Transverse colon (tissue), 4 donors: ENCODE results near the gene BHLHE40. TPM values are rescaled to one million over a fixed set of nuclear protein-coding genes. Genes with fewer than 3 reads are reported as not detected.

Experiments used
- DNase-seq: peaks from one replicate; pipeline ENCODE4 v3.0.0-alpha.2; 2019
- H3K27ac ChIP-seq, 4 donors: fragments of 200-600 bp; sonication (generic); 2 replicates each; pipeline ENCODE4 v1.5.1; 2016 to 2018; ENCODE audit warnings: inconsistent platforms in 4 of 4
- H3K27me3 ChIP-seq: fragments of 200-600 bp; sonication (generic); 2 replicates; pipeline ENCODE4 v1.5.1; 2017; ENCODE audit warnings: inconsistent platforms
- H3K36me3 ChIP-seq, 4 donors: fragments of 200-600 bp; sonication (generic); 2 replicates each; pipeline ENCODE4 v1.5.1; 2017 to 2019; ENCODE audit warnings: inconsistent platforms in 4 of 4
- H3K4me1 ChIP-seq, 4 donors: fragments of 200-600 bp; sonication (generic); 2 replicates each; pipeline ENCODE4 v1.5.1; 2017 to 2020; ENCODE audit warnings: inconsistent platforms in 4 of 4
- H3K4me3 ChIP-seq, 4 donors: fragments of 200-600 bp; sonication (generic); 1 replicate in 1 of 4; 2 replicates in 3 of 4; pipeline versions ENCODE4 v1.5.1 to v1.6.1; 2017 to 2019; ENCODE audit warnings: inconsistent platforms in 4 of 4
- H3K9me3 ChIP-seq, 2 donors: fragments of 200-600 bp; sonication (generic); 2 replicates each; pipeline ENCODE4 v1.5.1; 2017 to 2019; ENCODE audit warnings: inconsistent platforms in 2 of 2
- CTCF ChIP-seq, 5 experiments: fragments of 200-600 bp in 3 of 5; fragments of 450-650 bp in 2 of 5; sonication (generic) in 3 of 5; IDR thresholded peaks; 1 replicate in 2 of 5; 2 replicates in 3 of 5; pipeline ENCODE4 v1.5.1; 2016 to 2017; ENCODE audit warnings: antibody characterized with exemption in 5 of 5, inconsistent platforms in 3 of 5, mild to moderate bottlenecking in 2 of 5, moderate library complexity in 1 of 5
- EP300 ChIP-seq: sonication (generic); formaldehyde crosslinking; IDR thresholded peaks from one replicate; pipeline ENCODE4 v1.6.1; 2017; ENCODE audit warnings: antibody characterized with exemption, low read depth
- POLR2A ChIP-seq: fragments of 450-650 bp; IDR thresholded peaks from one replicate; pipeline ENCODE4 v1.6.1; 2016; ENCODE audit warnings: antibody characterized with exemption, mild to moderate bottlenecking, moderate library complexity
- POLR2AphosphoS5 ChIP-seq, 3 donors: sonication (generic); formaldehyde crosslinking; IDR thresholded peaks; one replicate each; pipeline ENCODE4 v1.6.1; 2016; ENCODE audit warnings: antibody characterized with exemption in 3 of 3
- WGBS, 2 donors: methylation state at CpG; one replicate each; pipeline ENCODE4 v1.1.5; 2018; ENCODE audit warnings: low coverage in 1 of 2; 5-methylcytosine and 5-hydroxymethylcytosine counted together
- in situ Hi-C, 4 donors: fragments of 200-750 bp; cut with MboI; loops; one replicate each; pipeline versions ENCODE4 v1.15.0 to v1.15.1; 2017; ENCODE audit warnings: low sequenced_read_pairs in 3 of 4, low pct_ligation_motif_present in 1 of 4, low pct_unique_long_range_greater_than_20kb in 1 of 4
- intact Hi-C: fragments of 100-400 bp; cut with DNase I; formaldehyde crosslinking; loops from one replicate; pipeline ENCODE4 v1.15.1; 2023; ENCODE audit warnings: low total_unique reads
- total RNA-seq, 4 donors: library from RNA; depleted of rRNA; stranded (reverse); fragments of >200 nt; gene quantifications; one replicate each; pipeline ENCODE4 v1.1.0, GENCODE V29; 2016

Gene BHLHE40
- total RNA-seq, 4 donors from 2014 or later: 13.4 to 50.9 (median 18.0) TPM

- H3K27me3 ChIP-seq: no peaks in the 10 kb centered on the region
- intact Hi-C loops: no loop called here
- in situ Hi-C loops: no loop called here
- peak; percentile 61 for DNase-seq
- H3K36me3 ChIP-seq: no peaks in the 10 kb centered on the region
- H3K4me3 ChIP-seq: no peak overlapping the region
- H3K9me3 ChIP-seq: no peaks in the 10 kb centered on the region
- 63 to 68% methylated on average over 4 to 7 of the region's 7 CpGs for WGBS, 2 donors
- no peak for TF ChIP-seq EP300
- no peak for TF ChIP-seq POLR2A
- H3K4me1 ChIP-seq: peaks cover 0 to 36% (median 10%) of the 10 kb centered on the region in 4 donors
- H3K27ac ChIP-seq: peak overlapping the region; percentile 9 to 50 (median 22)
Measured at GRCh38 chr3:5010706-5011554, 31.7 kb downstream of the BHLHE40 start.

GRCh38 chr3:5011555-5012256 lies 32.5 kb downstream of the BHLHE40 start:
- peak overlapping the region in 2 of 4 donors; percentile 9 to 50 for H3K27ac ChIP-seq
- intact Hi-C loops (no loop called here), in situ Hi-C loops (no loop called here)
- no peaks in the 10 kb centered on the region for H3K9me3 ChIP-seq
- H3K4me3 ChIP-seq: no peak overlapping the region
- WGBS, 2 donors: 76 to 86% methylated on average over 8 to 14 of the region's 14 CpGs
- no peak for DNase-seq
- no peaks in the 10 kb centered on the region for H3K27me3 ChIP-seq
- TF ChIP-seq POLR2A: no peak
- no peak for TF ChIP-seq CTCF (IDR thresholded peaks at IDR 0.05)
- TF ChIP-seq POLR2AphosphoS5 (IDR thresholded peaks at IDR 0.05): no peak
- no peak for TF ChIP-seq EP300
- H3K36me3 ChIP-seq: no peaks in the 10 kb centered on the region
- peaks cover 0 to 42% (median 13%) of the 10 kb centered on the region in 4 donors for H3K4me1 ChIP-seq

GRCh38 chr3:5012367-5012766 lies 33.1 kb downstream of the BHLHE40 start:
- Histone ChIP-seq H3K4me1 (peaks cover 0 to 45% (median 19%) of the 10 kb centered on the region in 4 donors), H3K9me3 (no peaks in the 10 kb centered on the region), H3K4me3 (no peak overlapping the region), H3K36me3 (no peaks in the 10 kb centered on the region), H3K27ac (peak overlapping the region in 1 of 4 donors; percentile 10), H3K27me3 (no peaks in the 10 kb centered on the region)
- TF ChIP-seq POLR2A: no peak
- TF ChIP-seq EP300: no peak
- no peak for TF ChIP-seq CTCF (IDR thresholded peaks at IDR 0.05)
- no peak for TF ChIP-seq POLR2AphosphoS5 (IDR thresholded peaks at IDR 0.05)
- in situ Hi-C loops (no loop called here), intact Hi-C loops (no loop called here)
- 14 to 20% methylated on average over 1 to 2 of the region's 2 CpGs for WGBS, 2 donors
- DNase-seq: no peak

- Histone ChIP-seq H3K27ac (peak overlapping the region in 2 of 4 donors; percentile 10), H3K4me1 (peaks cover 4 to 52% (median 27%) of the 10 kb centered on the region in 4 donors), H3K36me3 (no peaks in the 10 kb centered on the region), H3K4me3 (no peak overlapping the region), H3K27me3 (no peaks in the 10 kb centered on the region), H3K9me3 (no peaks in the 10 kb centered on the region)
- intact Hi-C loops: no loop called here
- peak; percentile 51 for DNase-seq
- 71 to 73% methylated on average over 2 to 5 of the region's 5 CpGs for WGBS, 2 donors
- no peak for TF ChIP-seq CTCF (IDR thresholded peaks at IDR 0.05)
- no peak for TF ChIP-seq POLR2AphosphoS5 (IDR thresholded peaks at IDR 0.05)
- no peak for TF ChIP-seq POLR2A
- no peak for TF ChIP-seq EP300
- in situ Hi-C loops: no loop called here
Measured at GRCh38 chr3:5013021-5013906, 34.0 kb downstream of the BHLHE40 start.
